GM12878 (cell line): Measurements from ENCODE around the gene TCOF1. TPM values are rescaled to one million over a fixed set of nuclear protein-coding genes. Genes with fewer than 3 reads are reported as not detected.
A peak's percentile ranks its signal among the peaks of the same experiment; 100 is the strongest.

Experiments used
- ATF7 ChIP-seq: fragments of 450-650 bp; IDR thresholded peaks from 2 replicates; pipeline ENCODE4 v1.6.1; 2016; ENCODE audit warnings: low read depth, mild to moderate bottlenecking
- BACH1 ChIP-seq: fragments of 450-650 bp; IDR thresholded peaks from 2 replicates; pipeline ENCODE4 v1.6.1; 2017; ENCODE audit warnings: mild to moderate bottlenecking, borderline replicate concordance
- BHLHE40 ChIP-seq, 2 experiments: fragments of 450-650 bp in 1 of 2; IDR thresholded peaks; 2 replicates each; pipeline ENCODE4 v1.6.1; 2011 to 2017; ENCODE audit warnings: low read depth in 2 of 2, borderline replicate concordance in 1 of 2, improper control_type of control experiment in 1 of 2, low read length in 1 of 2, mild to moderate bottlenecking in 1 of 2
- CBX5 ChIP-seq: sonication (generic); IDR thresholded peaks from 2 replicates; pipeline ENCODE4 v1.6.1; 2016; ENCODE audit warnings: low read depth, moderate library complexity, mild to moderate bottlenecking, inconsistent platforms
- EED ChIP-seq: sonication (generic); IDR thresholded peaks from 2 replicates; pipeline ENCODE4 v1.6.1; 2016; ENCODE audit warnings: antibody characterized with exemption, low read depth
- ETV6 ChIP-seq, 2 experiments: fragments of 450-650 bp in 1 of 2; IDR thresholded peaks in 1 of 2; conservative IDR thresholded peaks in 1 of 2; 2 replicates each; pipeline ENCODE4 v1.6.1; 2014; ENCODE audit warnings: antibody characterized with exemption in 1 of 2, borderline replicate concordance in 1 of 2, low read depth in 1 of 2, mild to moderate bottlenecking in 1 of 2, moderate library complexity in 1 of 2
- EZH2 ChIP-seq: IDR thresholded peaks from 2 replicates; pipeline ENCODE4 v1.6.1; 2012; ENCODE audit warnings: low read depth, mild to moderate bottlenecking, control low read depth, inconsistent platforms, low read length, borderline replicate concordance; ENCODE audit not compliant: control insufficient read depth
- FOXK2 ChIP-seq: fragments of 450-650 bp; IDR thresholded peaks from 2 replicates; pipeline ENCODE4 v1.6.1; 2017; ENCODE audit warnings: mild to moderate bottlenecking, moderate library complexity
- HDAC6 ChIP-seq: fragments of 200-600 bp; sonication (generic); IDR thresholded peaks from one replicate; pipeline ENCODE4 v1.8.0; 2017; ENCODE audit warnings: antibody characterized with exemption; ENCODE audit not compliant: unreplicated experiment
- HDGF ChIP-seq: fragments of 450-650 bp; IDR thresholded peaks from 2 replicates; pipeline ENCODE4 v1.6.1; 2016; ENCODE audit warnings: antibody characterized with exemption
- JUNB ChIP-seq: IDR thresholded peaks from 2 replicates; pipeline ENCODE4 v1.6.1; 2016; ENCODE audit warnings: antibody characterized with exemption, mild to moderate bottlenecking
- MAX ChIP-seq: IDR thresholded peaks from 2 replicates; pipeline ENCODE4 v1.6.1; 2012; ENCODE audit warnings: low read depth, low read length, improper control_type of control experiment
- MLLT1 ChIP-seq: fragments of 450-650 bp; IDR thresholded peaks from 2 replicates; pipeline ENCODE4 v1.6.1; 2016; ENCODE audit warnings: mild to moderate bottlenecking
- NFYB ChIP-seq: IDR thresholded peaks from 2 replicates; pipeline ENCODE4 v1.6.1; 2011; ENCODE audit warnings: low read depth, mild to moderate bottlenecking, low read length, improper control_type of control experiment, moderate library complexity; ENCODE audit not compliant: insufficient read depth
- PBX3 ChIP-seq: IDR thresholded peaks from 2 replicates; pipeline ENCODE4 v1.6.1; 2011; ENCODE audit warnings: mild to moderate bottlenecking, low read depth, low read length, moderate library complexity; ENCODE audit not compliant: insufficient replicate concordance
- POLR2A ChIP-seq: IDR thresholded peaks from 2 replicates; pipeline ENCODE4 v1.6.1; 2011; ENCODE audit warnings: low read depth, mild to moderate bottlenecking, low read length
- PRDM15 ChIP-seq: fragments of 450-650 bp; formaldehyde crosslinking; IDR thresholded peaks from 2 replicates; pipeline ENCODE4 v1.4.0; 2020; ENCODE audit warnings: mild to moderate bottlenecking, moderate library complexity
- RAD51 ChIP-seq: fragments of 450-650 bp; IDR thresholded peaks from 2 replicates; pipeline ENCODE4 v1.6.1; 2016; ENCODE audit warnings: moderate library complexity, mild to moderate bottlenecking, inconsistent platforms
- RELA ChIP-seq: fragments of 450-650 bp; IDR thresholded peaks from 2 replicates; pipeline ENCODE4 v1.8.0; 2014; ENCODE audit warnings: borderline replicate concordance; ENCODE audit not compliant: partially characterized antibody
- SMC3 ChIP-seq: IDR thresholded peaks from 2 replicates; pipeline ENCODE4 v1.6.1; 2011; ENCODE audit warnings: low read length, improper control_type of control experiment, borderline replicate concordance
- SPI1 ChIP-seq: IDR thresholded peaks from 2 replicates; pipeline ENCODE4 v1.6.1; 2011; ENCODE audit warnings: low read depth, mild to moderate bottlenecking, low read length, moderate library complexity, borderline replicate concordance; ENCODE audit not compliant: insufficient read depth
- SRF ChIP-seq, 2 experiments: IDR thresholded peaks; 2 replicates each; pipeline ENCODE4 v1.6.1; 2011; ENCODE audit warnings: low read depth in 2 of 2, low read length in 2 of 2, mild to moderate bottlenecking in 1 of 2, moderate library complexity in 1 of 2
- SUPT20H ChIP-seq: IDR thresholded peaks from 2 replicates; pipeline ENCODE4 v1.6.1; 2011; ENCODE audit warnings: low read depth, mild to moderate bottlenecking, low read length, moderate library complexity, borderline replicate concordance; ENCODE audit not compliant: control insufficient read depth
- TCF7 ChIP-seq: IDR thresholded peaks from 2 replicates; pipeline ENCODE4 v1.6.1; 2014; ENCODE audit warnings: antibody characterized with exemption, borderline replicate concordance
- YY1 ChIP-seq: IDR thresholded peaks from 2 replicates; pipeline ENCODE4 v1.6.1; 2011; ENCODE audit warnings: low read depth, mild to moderate bottlenecking, low read length
- ZNF274 ChIP-seq: IDR thresholded peaks from one replicate; pipeline ENCODE4 v1.8.0; 2011; ENCODE audit not compliant: insufficient read length, insufficient read depth
- polyA plus RNA-seq, 11 experiments: library from polyadenylated mRNA; depleted of rRNA in 4 of 11; unstranded in 6 of 11; stranded (reverse) in 5 of 11; fragments of >200 nt; fragmentation: Nextera tagmentation in 4 of 11; fragmentation: Illumina TruSeq in 1 of 11; extraction: Ambion mirVana in 4 of 11; extraction: Trizol in 1 of 11; gene quantifications; 1 replicate in 1 of 11; 2 replicates in 10 of 11; pipeline versions ENCODE4 v1.2.1 to v1.2.3, GENCODE V29; 2011 to 2016; ENCODE audit warnings: inconsistent platforms in 2 of 11, missing spikeins in 2 of 11, low read depth in 1 of 11
- total RNA-seq, 4 experiments: library from RNA; depleted of rRNA in 3 of 4; stranded (reverse); fragments of >200 nt in 3 of 4; fragmentation: Illumina TruSeq in 1 of 4; extraction: Trizol in 1 of 4; gene quantifications; 2 replicates each; pipeline versions ENCODE4 v1.2.1 to v1.2.3, GENCODE V29; 2013 to 2021

Gene TCOF1
- total and polyA plus RNA-seq, 10 of the 15 experiments (the other 5 are each of a cell fraction or from before 2014, with no cell fraction given) = 8.7 to 83.9 (median 38.9) TPM

- no peak for TF ChIP-seq PRDM15 (CRISPR knock-in tag)
- TF ChIP-seq EZH2 = no peak
- TF ChIP-seq BACH1 = no peak
- peak; percentile 25 for TF ChIP-seq JUNB
- no peak for TF ChIP-seq ATF7
- TF ChIP-seq SUPT20H = no peak
- no peak for TF ChIP-seq POLR2A
- no peak for TF ChIP-seq ZNF274
- no peak for TF ChIP-seq TCF7
- peak; percentile 94 for TF ChIP-seq BHLHE40 (IDR thresholded peaks at IDR 0.05; ENCODE audit: borderline replicate concordance in 1 of 2, low read depth in 2 of 2, low read length in 1 of 2)
- peak; percentile 38 for TF ChIP-seq RELA
- TF ChIP-seq PBX3 = no peak
- TF ChIP-seq HDAC6 = no peak
- TF ChIP-seq MAX = no peak
- no peak for TF ChIP-seq SPI1
- no peak for TF ChIP-seq MLLT1
- no peak for TF ChIP-seq NFYB
- TF ChIP-seq RAD51 = no peak
- TF ChIP-seq SRF (IDR thresholded peaks at IDR 0.05; ENCODE audit: low read depth in 2 of 2, low read length in 2 of 2) = 0 out of 4 replicates have a peak, but pooled peaks of 1 of the 2 experiments have one; percentile 26
- TF ChIP-seq HDGF = no peak
- no peak for TF ChIP-seq ETV6 (conservative IDR thresholded peaks at IDR 0.05 in 1 of 2, IDR thresholded peaks at IDR 0.05 in 1 of 2; ENCODE audit: borderline replicate concordance in 1 of 2, low read depth in 1 of 2)
- no peak for TF ChIP-seq SMC3
- no peak for TF ChIP-seq YY1
- TF ChIP-seq EED = no peak
- no peak for TF ChIP-seq CBX5
- TF ChIP-seq FOXK2 = no peak
Observed at GRCh38 chr5:150394131-150394530, 36.6 kb downstream of the TCOF1 start (continued).
